Measurements from ENCODE around the gene INHBB.

INHBB gene

DNA sequence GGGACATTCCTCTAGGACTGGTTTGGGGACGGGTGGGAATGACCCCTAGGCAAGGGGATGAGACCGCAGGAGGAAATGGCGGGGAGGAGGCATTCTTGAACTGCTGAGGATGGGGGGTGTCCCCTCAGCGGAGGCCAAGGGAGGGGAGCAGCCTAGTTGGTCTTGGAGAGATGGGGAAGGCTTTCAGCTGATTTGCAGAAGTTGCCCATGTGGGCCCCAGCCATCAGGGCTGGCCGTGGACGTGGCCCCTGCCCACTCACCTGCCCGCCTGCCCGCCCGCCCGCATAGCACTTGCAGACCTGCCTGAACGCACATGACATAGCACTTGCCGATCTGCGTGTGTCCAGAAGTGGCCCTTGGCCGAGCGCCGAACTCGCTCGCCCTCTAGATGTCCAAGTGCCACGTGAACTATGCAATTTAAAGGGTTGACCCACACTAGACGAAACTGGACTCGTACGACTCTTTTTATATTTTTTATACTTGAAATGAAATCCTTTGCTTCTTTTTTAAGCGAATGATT lies 4.9 kb downstream of the INHBB start:
- ATAC-seq (ENCODE audit: low read depth), result no peak
- Mint-ChIP-seq H3K27me3 (peaks cover 26% of the 10 kb centered on the region), H3K36me3 (no peaks in the 10 kb centered on the region), H3K4me3 (no peak overlapping the region), H3K9me3 (no peaks in the 10 kb centered on the region), H3K27ac (no peak overlapping the region), H3K4me1 (peaks cover 14% of the 10 kb centered on the region)
- DNase-seq (ENCODE audit: low spot score in 2 of 2), result no peak

DNA sequence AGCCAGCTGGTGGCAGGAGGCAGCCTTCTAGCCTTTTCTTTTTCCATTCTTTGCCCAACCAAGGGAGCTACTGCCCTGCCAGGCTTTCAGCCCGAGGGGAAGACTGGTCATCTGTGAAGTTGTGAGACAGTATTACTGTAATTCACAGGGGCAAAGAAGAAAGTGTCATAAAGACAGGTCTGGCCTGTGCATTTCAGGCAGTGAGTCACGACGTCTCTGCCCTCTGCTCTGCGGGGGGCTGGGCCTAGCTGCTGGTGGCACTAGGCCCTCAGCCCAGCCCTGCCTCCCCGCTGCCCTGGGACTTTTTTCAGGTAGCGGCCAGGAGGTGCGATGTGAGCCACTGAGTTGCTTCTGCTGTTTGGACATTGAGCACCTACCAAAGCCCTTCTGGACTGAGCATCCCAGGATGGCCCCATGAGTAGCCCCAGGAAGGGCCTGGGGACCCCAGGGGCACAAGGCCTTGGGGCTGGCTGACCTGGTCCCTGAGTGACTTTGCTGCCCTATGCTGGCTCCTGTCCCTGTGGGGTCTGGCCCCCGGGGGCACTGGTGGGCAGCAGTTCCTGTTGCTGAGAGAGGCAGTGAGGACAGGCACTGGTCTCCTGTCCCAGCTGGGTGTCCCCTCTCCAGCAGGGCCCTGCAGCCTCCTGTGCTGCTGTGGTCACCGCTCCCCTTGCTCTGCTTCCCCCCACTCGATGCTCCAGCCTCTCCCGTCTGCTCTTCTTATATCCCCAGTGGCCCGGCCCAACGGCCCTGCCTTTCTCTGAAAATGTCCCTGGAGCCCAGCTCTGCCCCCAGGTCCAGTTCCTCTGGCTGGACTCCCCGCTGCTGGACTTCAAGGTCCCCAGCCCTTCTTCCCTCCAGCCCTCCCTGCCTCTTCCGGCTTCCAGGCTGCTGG lies 7.0 kb downstream of the INHBB start:
- H3K4me3 Mint-ChIP-seq, result no peak overlapping the region
- ATAC-seq (ENCODE audit: low read depth) (no peak), DNase-seq (ENCODE audit: low spot score in 2 of 2) (no peak)
- H3K27me3 Mint-ChIP-seq, result peaks cover 23% of the 10 kb centered on the region
- H3K36me3 Mint-ChIP-seq, result no peaks in the 10 kb centered on the region
- H3K27ac Mint-ChIP-seq, result no peak overlapping the region
- H3K9me3 Mint-ChIP-seq, result no peaks in the 10 kb centered on the region
- H3K4me1 Mint-ChIP-seq, result peaks cover 5% of the 10 kb centered on the region

DNA sequence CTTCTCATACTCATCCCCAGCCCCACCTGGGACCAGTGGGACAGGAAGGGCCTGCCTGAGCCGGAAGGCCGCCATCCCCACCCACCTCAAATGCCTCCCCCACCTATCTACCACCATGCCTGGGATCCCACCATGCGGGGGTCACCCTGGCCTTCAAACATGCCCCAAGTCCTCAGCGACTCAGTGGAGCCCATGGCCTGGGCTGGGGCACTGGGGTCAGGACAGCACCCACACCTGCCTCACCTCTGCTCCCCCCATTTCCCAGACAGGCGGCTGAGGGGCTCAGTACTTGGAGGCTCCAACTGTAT lies 7.6 kb downstream of the INHBB start:
- H3K36me3 Mint-ChIP-seq, result no peaks in the 10 kb centered on the region
- H3K4me3 Mint-ChIP-seq, result no peak overlapping the region
- no peaks in the 10 kb centered on the region for H3K9me3 Mint-ChIP-seq
- DNase-seq (ENCODE audit: low spot score in 2 of 2), result no peak
- no peak overlapping the region for H3K27ac Mint-ChIP-seq
- ATAC-seq (ENCODE audit: low read depth), result no peak
- peaks cover 5% of the 10 kb centered on the region for H3K4me1 Mint-ChIP-seq
- H3K27me3 Mint-ChIP-seq, result peaks cover 21% of the 10 kb centered on the region

- DNase-seq (ENCODE audit: low spot score in 2 of 2), result no peak
- Mint-ChIP-seq H3K9me3 (no peaks in the 10 kb centered on the region), H3K27me3 (peaks cover 20% of the 10 kb centered on the region)
These were observed 8.0 kb downstream of the INHBB start for GRCh38 chr2:120353931-120354330.

DNA sequence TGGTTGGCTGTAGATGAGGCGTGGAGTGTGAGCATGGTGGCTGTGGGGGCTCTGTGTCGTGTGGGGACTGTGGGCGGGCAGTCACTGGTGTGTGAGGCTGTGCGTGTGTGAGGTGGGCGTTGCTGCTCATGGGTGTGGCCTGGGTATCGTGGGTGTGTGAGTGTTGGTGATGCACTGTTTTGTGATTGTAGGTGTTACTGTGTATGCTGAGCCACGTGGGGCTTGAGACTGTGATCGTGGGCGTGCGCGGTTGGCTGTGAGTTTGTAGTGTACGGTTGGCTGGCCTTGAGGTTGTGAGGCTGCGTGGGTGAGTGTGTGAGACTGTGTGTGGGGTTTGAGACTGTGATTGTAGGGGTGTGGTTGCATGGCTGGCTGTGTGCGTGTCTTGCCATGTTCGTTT lies 8.5 kb downstream of the INHBB start:
- Mint-ChIP-seq H3K4me3 (no peak overlapping the region), H3K27ac (no peak overlapping the region), H3K4me1 (peaks cover 5% of the 10 kb centered on the region), H3K9me3 (no peaks in the 10 kb centered on the region), H3K36me3 (no peaks in the 10 kb centered on the region), H3K27me3 (peaks cover 20% of the 10 kb centered on the region)
- ATAC-seq (ENCODE audit: low read depth) (no peak), DNase-seq (ENCODE audit: low spot score in 2 of 2) (no peak)

More at GRCh38 chr2:120353931-120354330, 8.0 kb downstream of the INHBB start:
- no peak overlapping the region for H3K27ac Mint-ChIP-seq
- H3K36me3 Mint-ChIP-seq, result no peaks in the 10 kb centered on the region
- no peak overlapping the region for H3K4me3 Mint-ChIP-seq
- no peak for ATAC-seq (ENCODE audit: low read depth)
- H3K4me1 Mint-ChIP-seq, result peaks cover 5% of the 10 kb centered on the region

- ATAC-seq (ENCODE audit: low read depth), result no peak
- Mint-ChIP-seq H3K4me3 (no peak overlapping the region), H3K4me1 (peaks cover 5% of the 10 kb centered on the region), H3K9me3 (no peaks in the 10 kb centered on the region), H3K36me3 (no peaks in the 10 kb centered on the region), H3K27ac (no peak overlapping the region), H3K27me3 (peaks cover 15% of the 10 kb centered on the region)
- DNase-seq (ENCODE audit: low spot score in 2 of 2), result no peak
These were observed 9.2 kb downstream of the INHBB start for GRCh38 chr2:120354935-120355779.

DNA sequence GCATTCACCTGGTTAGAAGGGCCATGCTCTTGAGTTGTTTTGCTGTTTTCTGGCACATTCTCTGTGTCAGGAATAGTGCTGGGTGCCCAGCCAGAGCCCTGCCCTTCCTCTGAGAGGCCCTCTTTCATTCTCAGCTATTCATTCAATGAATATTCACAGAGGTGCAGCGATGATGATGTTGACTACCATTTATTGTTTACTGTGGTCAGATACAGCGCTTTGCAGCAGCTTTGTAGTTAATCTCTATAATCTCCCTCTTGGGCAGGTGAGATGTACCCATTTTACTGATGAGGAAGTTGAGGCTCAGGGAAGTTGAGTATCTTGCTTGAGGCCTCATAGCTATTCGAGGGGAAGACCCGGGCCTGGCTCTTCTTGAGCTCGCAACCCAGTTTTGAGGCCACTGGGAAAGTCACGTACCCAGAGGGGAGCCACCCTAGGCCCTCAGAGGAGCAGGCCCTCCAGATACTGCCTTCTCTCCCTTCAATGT lies 9.9 kb downstream of the INHBB start:
- Mint-ChIP-seq H3K27me3 (peaks cover 12% of the 10 kb centered on the region), H3K4me3 (no peak overlapping the region), H3K4me1 (peaks cover 5% of the 10 kb centered on the region), H3K27ac (no peak overlapping the region), H3K36me3 (no peaks in the 10 kb centered on the region), H3K9me3 (no peaks in the 10 kb centered on the region)
- ATAC-seq (ENCODE audit: low read depth) (no peak), DNase-seq (ENCODE audit: low spot score in 2 of 2) (no peak)

DNA sequence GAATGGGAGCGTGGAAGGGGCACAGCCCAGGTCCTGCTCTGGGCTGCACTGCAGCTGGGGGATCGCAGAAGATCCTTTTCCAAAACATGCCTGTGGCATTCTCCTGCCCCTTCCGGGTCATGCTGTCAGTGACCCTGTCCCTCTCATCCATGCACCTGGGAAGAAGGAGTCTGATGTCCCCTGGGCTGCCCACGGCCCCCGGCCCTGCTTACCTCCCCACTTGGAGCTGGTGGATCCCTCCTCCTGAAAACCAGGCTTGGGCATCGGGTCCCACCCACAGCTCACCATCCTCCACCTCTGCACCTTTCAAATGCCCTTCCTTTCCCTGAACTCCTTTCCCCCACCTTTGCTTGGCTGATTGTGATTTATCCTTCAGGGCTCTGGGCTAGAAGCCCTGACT lies 11.8 kb downstream of the INHBB start:
- peaks cover 14% of the 10 kb centered on the region for H3K27me3 Mint-ChIP-seq
- no peaks in the 10 kb centered on the region for H3K36me3 Mint-ChIP-seq
- no peaks in the 10 kb centered on the region for H3K9me3 Mint-ChIP-seq
- no peak overlapping the region for H3K4me3 Mint-ChIP-seq
- H3K4me1 Mint-ChIP-seq, result peaks cover 5% of the 10 kb centered on the region
- DNase-seq (ENCODE audit: low spot score in 2 of 2), result no peak
- no peak for ATAC-seq (ENCODE audit: low read depth)
- H3K27ac Mint-ChIP-seq, result no peak overlapping the region

- Mint-ChIP-seq H3K36me3 (no peaks in the 10 kb centered on the region), H3K27ac (no peak overlapping the region)
These were observed 13.0 kb downstream of the INHBB start for GRCh38 chr2:120358734-120359465.

DNA sequence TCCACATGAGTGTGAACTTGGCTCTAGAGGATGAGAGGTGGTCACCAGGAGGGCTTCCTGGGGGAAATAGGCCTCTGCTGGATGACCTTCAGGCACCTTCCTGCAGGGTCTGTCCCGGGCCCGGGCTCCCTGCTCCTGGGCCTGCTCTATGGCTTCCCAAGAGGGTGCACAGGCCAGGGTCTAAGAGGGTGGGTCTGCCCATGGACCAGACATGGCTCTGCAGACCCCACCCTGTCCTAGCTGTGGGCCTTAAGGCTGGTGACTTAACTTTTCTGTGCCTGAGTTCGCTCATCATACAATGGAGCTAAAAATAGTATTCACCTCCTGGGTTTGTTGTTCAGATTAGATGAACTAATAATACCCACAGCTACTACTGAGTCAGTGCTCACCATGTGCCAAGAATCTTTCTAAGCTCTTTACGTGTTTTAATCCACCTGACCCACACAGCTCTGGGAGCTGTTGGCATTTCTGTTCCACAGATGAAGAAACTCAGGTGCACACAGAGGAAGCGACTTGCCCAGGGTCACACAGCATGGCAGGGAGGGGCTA lies 14.4 kb downstream of the INHBB start:
- Mint-ChIP-seq H3K4me3 (no peak overlapping the region), H3K9me3 (no peaks in the 10 kb centered on the region), H3K4me1 (no peaks in the 10 kb centered on the region), H3K27ac (no peak overlapping the region), H3K36me3 (no peaks in the 10 kb centered on the region), H3K27me3 (peaks cover 9% of the 10 kb centered on the region)
- DNase-seq (ENCODE audit: low spot score in 2 of 2) (no peak), ATAC-seq (ENCODE audit: low read depth) (no peak)

More at GRCh38 chr2:120358734-120359465, 13.0 kb downstream of the INHBB start:
- peaks cover 5% of the 10 kb centered on the region for H3K4me1 Mint-ChIP-seq
- no peaks in the 10 kb centered on the region for H3K9me3 Mint-ChIP-seq
- DNase-seq (ENCODE audit: low spot score in 2 of 2), result no peak
- no peak overlapping the region for H3K4me3 Mint-ChIP-seq
- ATAC-seq (ENCODE audit: low read depth), result no peak
- peaks cover 9% of the 10 kb centered on the region for H3K27me3 Mint-ChIP-seq

GRCh38 chr2:120362926-120363325 lies 17.0 kb downstream of the INHBB start:
- peaks cover 17% of the 10 kb centered on the region for H3K27me3 Mint-ChIP-seq
- no peak overlapping the region for H3K4me3 Mint-ChIP-seq
- H3K27ac Mint-ChIP-seq, result no peak overlapping the region
- no peak for DNase-seq (ENCODE audit: low spot score in 2 of 2)
- no peak for ATAC-seq (ENCODE audit: low read depth)
- no peaks in the 10 kb centered on the region for H3K36me3 Mint-ChIP-seq
- H3K4me1 Mint-ChIP-seq, result no peaks in the 10 kb centered on the region
- H3K9me3 Mint-ChIP-seq, result no peaks in the 10 kb centered on the region

DNA sequence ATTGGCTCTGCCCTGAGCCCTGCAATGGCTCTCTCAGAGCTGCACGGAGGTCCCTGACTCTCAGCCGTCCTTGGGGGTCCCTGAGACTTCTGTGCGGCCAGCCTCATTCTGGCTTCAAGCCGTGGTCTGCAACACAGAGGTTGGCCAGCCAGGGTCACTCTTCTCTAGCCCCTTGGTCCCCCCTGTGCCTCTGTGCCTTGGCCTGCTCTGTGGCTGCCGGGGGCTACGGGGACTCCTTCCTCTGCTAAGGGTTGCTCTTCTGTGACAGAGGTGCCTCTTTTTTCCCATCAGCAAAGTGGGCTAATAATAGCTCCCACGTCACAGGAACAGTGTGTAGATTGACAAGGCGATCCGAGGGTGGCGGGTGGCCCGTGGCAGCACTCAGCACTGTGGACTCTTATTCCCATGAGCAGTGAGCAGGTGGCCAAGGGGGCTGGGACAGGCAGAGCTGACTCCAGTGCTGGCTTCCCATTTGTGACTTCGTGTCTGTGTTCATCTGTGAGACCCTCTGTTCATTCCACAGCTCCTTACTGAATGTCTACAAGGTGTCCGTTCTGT lies 19.4 kb downstream of the INHBB start:
- no peaks in the 10 kb centered on the region for H3K9me3 Mint-ChIP-seq
- H3K27ac Mint-ChIP-seq, result no peak overlapping the region
- H3K27me3 Mint-ChIP-seq, result peaks cover 15% of the 10 kb centered on the region
- ATAC-seq (ENCODE audit: low read depth) (no peak), DNase-seq (ENCODE audit: low spot score in 2 of 2) (no peak)
- H3K4me3 Mint-ChIP-seq, result no peak overlapping the region
- no peaks in the 10 kb centered on the region for H3K4me1 Mint-ChIP-seq
- H3K36me3 Mint-ChIP-seq, result no peaks in the 10 kb centered on the region

DNA sequence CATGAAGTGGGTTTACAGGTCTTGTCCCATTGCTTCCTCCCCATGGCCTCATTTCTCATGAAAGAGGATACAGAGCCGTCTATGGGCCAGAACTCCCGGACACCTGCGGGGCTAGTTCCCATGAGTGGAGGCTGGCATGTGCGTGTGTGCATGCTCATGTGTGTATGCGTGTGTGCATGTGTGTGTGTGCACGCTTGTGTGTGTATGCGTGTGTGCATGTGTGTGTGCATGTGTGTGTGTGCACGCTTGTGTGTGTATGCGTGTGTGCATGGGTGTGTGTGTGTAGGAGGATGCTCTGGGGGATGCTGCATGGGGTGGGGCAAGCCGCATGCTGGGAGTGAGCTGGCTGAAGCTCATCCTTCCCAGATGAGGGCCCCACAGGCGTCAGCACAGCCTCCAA lies 20.8 kb downstream of the INHBB start:
- ATAC-seq (ENCODE audit: low read depth), result no peak
- H3K27ac Mint-ChIP-seq, result no peak overlapping the region
- H3K9me3 Mint-ChIP-seq, result no peaks in the 10 kb centered on the region
- peaks cover 13% of the 10 kb centered on the region for H3K27me3 Mint-ChIP-seq
- no peak for DNase-seq (ENCODE audit: low spot score in 2 of 2)
- no peak overlapping the region for H3K4me3 Mint-ChIP-seq
- no peaks in the 10 kb centered on the region for H3K36me3 Mint-ChIP-seq
- no peaks in the 10 kb centered on the region for H3K4me1 Mint-ChIP-seq

Measured in memory B cell (primary cell).